ENCODE results near the gene SORCS1. TPM values are rescaled to one million over a fixed set of nuclear protein-coding genes. Genes with fewer than 3 reads are reported as not detected.

The SORCS1 gene
- polyA plus RNA-seq, 1 experiment, result 0.02 TPM

- no peak for TF ChIP-seq CTCF (IDR thresholded peaks at IDR 0.05; ENCODE audit: low read depth, low read length)
- Histone ChIP-seq H3K4me3 (ENCODE audit: low read depth, low read length) (no peak overlapping the region), H3K27me3 (ENCODE audit: control insufficient read depth, insufficient read depth, low read length) (no peaks in the 10 kb centered on the region), H3K27ac (ENCODE audit: low read depth, low read length) (no peak overlapping the region), H3K9me3 (ENCODE audit: control insufficient read depth, insufficient read depth, low read length) (peaks cover 6% of the 10 kb centered on the region; the same call in 1 of the 2 replicates)
- CTCF ChIA-PET, result no interaction called here
- DNase-seq (ENCODE audit: low read depth, low spot score), result no peak
- POLR2A ChIA-PET, result no interaction called here
Measured at GRCh38 chr10:106981452-106982075, 182.9 kb downstream of the SORCS1 start.

- CTCF ChIA-PET, result no interaction called here
Measured at GRCh38 chr10:106980495-106981451, 183.7 kb downstream of the SORCS1 start.

GRCh38 chr10:106978756-106979155 is 185.8 kb downstream of the SORCS1 start:
- Histone ChIP-seq H3K9me3 (ENCODE audit: control insufficient read depth, insufficient read depth, low read length) (peaks cover 6% of the 10 kb centered on the region; the same call in 1 of the 2 replicates), H3K27me3 (ENCODE audit: control insufficient read depth, insufficient read depth, low read length) (no peaks in the 10 kb centered on the region), H3K4me3 (ENCODE audit: low read depth, low read length) (no peak overlapping the region), H3K27ac (ENCODE audit: low read depth, low read length) (no peak overlapping the region)
- no peak for TF ChIP-seq CTCF (IDR thresholded peaks at IDR 0.05; ENCODE audit: low read depth, low read length)
- DNase-seq (ENCODE audit: low read depth, low spot score), result no peak
- CTCF ChIA-PET, result no interaction called here
- POLR2A ChIA-PET, result no interaction called here

More at GRCh38 chr10:106980495-106981451, 183.7 kb downstream of the SORCS1 start:
- Histone ChIP-seq H3K4me3 (ENCODE audit: low read depth, low read length) (no peak overlapping the region), H3K27me3 (ENCODE audit: control insufficient read depth, insufficient read depth, low read length) (no peaks in the 10 kb centered on the region), H3K27ac (ENCODE audit: low read depth, low read length) (no peak overlapping the region), H3K9me3 (ENCODE audit: control insufficient read depth, insufficient read depth, low read length) (peaks cover 6% of the 10 kb centered on the region; the same call in 1 of the 2 replicates)
- POLR2A ChIA-PET, result no interaction called here
- DNase-seq (ENCODE audit: low read depth, low spot score), result no peak
- TF ChIP-seq CTCF (IDR thresholded peaks at IDR 0.05; ENCODE audit: low read depth, low read length), result no peak

GRCh38 chr10:106973716-106974115 is 190.8 kb downstream of the SORCS1 start:
- ChIA-PET POLR2A (no interaction called here), CTCF (no interaction called here)
- DNase-seq (ENCODE audit: low read depth, low spot score), result no peak
- H3K27me3 ChIP-seq (ENCODE audit: control insufficient read depth, insufficient read depth, low read length), result no peaks in the 10 kb centered on the region
- no peak overlapping the region for H3K4me3 ChIP-seq (ENCODE audit: low read depth, low read length)
- H3K9me3 ChIP-seq (ENCODE audit: control insufficient read depth, insufficient read depth, low read length), result peaks cover 7% of the 10 kb centered on the region; the same call in 1 of the 2 replicates
- no peak for TF ChIP-seq CTCF (IDR thresholded peaks at IDR 0.05; ENCODE audit: low read depth, low read length)
- H3K27ac ChIP-seq (ENCODE audit: low read depth, low read length), result no peak overlapping the region

GRCh38 chr10:106973288-106973687 is 191.2 kb downstream of the SORCS1 start:
- DNase-seq (ENCODE audit: low read depth, low spot score), result no peak
- Histone ChIP-seq H3K27ac (ENCODE audit: low read depth, low read length) (no peak overlapping the region), H3K4me3 (ENCODE audit: low read depth, low read length) (no peak overlapping the region), H3K9me3 (ENCODE audit: control insufficient read depth, insufficient read depth, low read length) (peaks cover 7% of the 10 kb centered on the region; the same call in 1 of the 2 replicates), H3K27me3 (ENCODE audit: control insufficient read depth, insufficient read depth, low read length) (no peaks in the 10 kb centered on the region)
- ChIA-PET CTCF (no interaction called here), POLR2A (no interaction called here)
- TF ChIP-seq CTCF (IDR thresholded peaks at IDR 0.05; ENCODE audit: low read depth, low read length), result no peak

Data from AG04450 (cell line).